ENCODE data around the gene TBC1D3B.

- TF ChIP-seq CTCF (IDR thresholded peaks at IDR 0.05; ENCODE audit: extremely low read depth in 1 of 2, insufficient read depth in 1 of 2, low read depth in 1 of 2, low read length in 2 of 2) (no peak), POLR2AphosphoS5 (IDR thresholded peaks at IDR 0.05; ENCODE audit: insufficient read depth, low read depth, low read length) (no peak), POLR2A (IDR thresholded peaks at IDR 0.05; ENCODE audit: low read depth, low read length) (no peak), JUN (IDR thresholded peaks at IDR 0.05; ENCODE audit: borderline replicate concordance, insufficient read depth, insufficient read length, low read depth) (no peak), EZH2 (IDR thresholded peaks at IDR 0.05; ENCODE audit: borderline replicate concordance, low read depth, low read length, severe bottlenecking) (no peak)
These were observed 19.1 kb upstream of the TBC1D3B start for GRCh38 chr17:36195434-36196130.

Measured in endothelial cell of umbilical vein (primary cell).